NCI-H1417 (cell line): ENCODE results near the gene NAA25.
"Not testable (repeated sequence)": the region's sequence is repeated elsewhere in the genome, so short reads cannot be mapped to it uniquely, and the experiment has no call there.

Experiments
- DNase-seq, 3 experiments: peaks; one replicate each; lab custom pipeline; 2025; lab: John Stamatoyannopoulos, UW

Gene NAA25

GRCh38 chr12:112061137-112061536 is 47.4 kb downstream of the NAA25 start:
- no peak for DNase-seq

- no peak for DNase-seq
These were observed 59.2 kb downstream of the NAA25 start for GRCh38 chr12:112049351-112049750.

- DNase-seq: no peak
These were observed 62.6 kb downstream of the NAA25 start for GRCh38 chr12:112046003-112046402.

GRCh38 chr12:112036614-112037013 is 72.0 kb downstream of the NAA25 start:
- DNase-seq: not testable (repeated sequence)

- DNase-seq: no peak
These were observed 73.3 kb downstream of the NAA25 start for GRCh38 chr12:112035219-112035785.

- DNase-seq: no peak
These were observed 76.3 kb downstream of the NAA25 start for GRCh38 chr12:112032292-112032691.

GRCh38 chr12:112031472-112031871 is 77.1 kb downstream of the NAA25 start:
- DNase-seq: no peak

- no peak for DNase-seq
These were observed 79.3 kb downstream of the NAA25 start for GRCh38 chr12:112029301-112029700.

GRCh38 chr12:112025808-112026375 is 82.7 kb downstream of the NAA25 start:
- peak in 1 of 3 experiments; percentile 25 for DNase-seq

- no peak for DNase-seq
These were observed 84.7 kb downstream of the NAA25 start for GRCh38 chr12:112023759-112024396.

- no peak for DNase-seq
These were observed 86.2 kb downstream of the NAA25 start for GRCh38 chr12:112022241-112023016.

GRCh38 chr12:112020947-112021457 is 87.6 kb downstream of the NAA25 start:
- DNase-seq: no peak

- no peak for DNase-seq
These were observed 89.9 kb downstream of the NAA25 start for GRCh38 chr12:112018571-112019237.

- DNase-seq: no peak
These were observed 91.5 kb downstream of the NAA25 start for GRCh38 chr12:112017041-112017440.

- no peak for DNase-seq
These were observed 92.6 kb downstream of the NAA25 start for GRCh38 chr12:112015938-112016337.

- DNase-seq: peak; percentile 81 to 92 (median 89)
These were observed 94.8 kb downstream of the NAA25 start for GRCh38 chr12:112013601-112014402.

GRCh38 chr12:112012775-112013600 is 95.6 kb downstream of the NAA25 start, which contains the start of the genes ERP29 and TMEM116:
TSS of gene ERP29 (plus strand) at chr12:112013426. CDS start at chr12:112013466, 40 bp downstream.
TSS of gene TMEM116 (minus strand) at chr12:112013165. CDS start at chr12:112005270, 7,895 bp downstream.
- peak; percentile 99 to 100 (median 100) for DNase-seq

GRCh38 chr12:112011685-112012084 is 96.9 kb downstream of the NAA25 start:
- DNase-seq: no peak

- DNase-seq: no peak
These were observed 97.9 kb downstream of the NAA25 start for GRCh38 chr12:112010415-112011344.
